Fibroblast of pulmonary artery (primary cell): ENCODE results near the gene TBKBP1.

ENCODE experiments used
- DNase-seq: peaks from one replicate; pipeline ENCODE4 v3.0.0-alpha.2; 2010; ENCODE audit warnings: low read depth
- H3K4me3 ChIP-seq: replicated peaks from 2 replicates; pipeline ENCODE4 v1.5.1; 2011; ENCODE audit warnings: low read depth, mild to moderate bottlenecking, control low read depth, low read length, moderate library complexity
- CTCF ChIP-seq: IDR thresholded peaks from 2 replicates; pipeline ENCODE4 v1.5.1; 2011; ENCODE audit warnings: mild to moderate bottlenecking, control low read depth, low read length, inconsistent platforms; ENCODE audit errors: missing control alignments

The TBKBP1 gene

GRCh38 chr17:47733047-47733673, 39.2 kb downstream of the TBKBP1 start, which contains the start of gene TBX21:
TSS of gene TBX21 (plus strand) at chr17:47733236. CDS start at chr17:47733455, 219 bp downstream.
- H3K4me3 ChIP-seq, result no peak within 1 kb of the TSS
- no peak for DNase-seq
- TF ChIP-seq CTCF, result no peak

GRCh38 chr17:47733674-47734410, 39.9 kb downstream of the TBKBP1 start:
- no peak overlapping the region for H3K4me3 ChIP-seq
- no peak for DNase-seq
- TF ChIP-seq CTCF, result no peak

- TF ChIP-seq CTCF, result no peak
- H3K4me3 ChIP-seq, result no peak overlapping the region
- DNase-seq, result no peak
Observed at GRCh38 chr17:47735139-47735464, 41.1 kb downstream of the TBKBP1 start.

GRCh38 chr17:47735536-47736011, 41.6 kb downstream of the TBKBP1 start:
- DNase-seq, result no peak
- TF ChIP-seq CTCF, result no peak
- no peak overlapping the region for H3K4me3 ChIP-seq

GRCh38 chr17:47736501-47737495, 42.8 kb downstream of the TBKBP1 start:
- no peak overlapping the region for H3K4me3 ChIP-seq
- no peak for TF ChIP-seq CTCF
- no peak for DNase-seq

GRCh38 chr17:47738178-47738577, 44.2 kb downstream of the TBKBP1 start:
- no peak for DNase-seq
- no peak overlapping the region for H3K4me3 ChIP-seq
- TF ChIP-seq CTCF, result no peak
